ENCODE data around the gene ITCH.
"Not testable (repeated sequence)": the region's sequence is repeated elsewhere in the genome, so short reads cannot be mapped to it uniquely, and the experiment has no call there.

DNA sequence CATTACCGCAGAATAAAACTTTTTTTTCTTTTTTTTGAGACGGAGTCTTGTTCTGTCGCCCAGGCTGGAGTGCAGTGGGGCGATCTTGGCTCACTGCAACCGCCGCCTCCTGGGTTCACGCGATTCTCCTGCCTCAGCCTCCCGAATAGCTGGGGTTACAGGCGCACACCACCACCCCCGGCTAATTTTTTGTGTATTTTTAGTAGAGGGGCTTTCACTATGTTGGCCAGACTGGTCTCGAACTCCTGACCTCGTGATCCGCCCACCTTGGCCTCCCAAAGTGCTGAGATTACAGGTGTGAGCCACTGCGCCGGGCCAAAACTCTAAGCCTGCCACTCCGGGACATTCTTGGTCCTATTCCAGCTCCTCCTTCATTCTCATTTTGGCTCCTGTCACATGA, 151.0 kb downstream of the ITCH start:
- not testable (repeated sequence) for TF ChIP-seq EZH2 (IDR thresholded peaks at IDR 0.05; ENCODE audit: insufficient read depth, poor library complexity, severe bottlenecking); EZH2phosphoT487 (IDR thresholded peaks at IDR 0.05; ENCODE audit: insufficient read depth, low read depth)
